Ascending aorta (tissue), 1 donor: Measurements from ENCODE around the gene PDE8B. TPM values are rescaled to one million over a fixed set of nuclear protein-coding genes. Genes with fewer than 3 reads are reported as not detected.

Experiments used
- total RNA-seq: library from RNA; depleted of rRNA; stranded (reverse); fragments of >200 nt; gene quantifications from one replicate; pipeline ENCODE4 v1.1.0, GENCODE V29; 2016

PDE8B gene
- total RNA-seq, 1 donor from 2014 or later, result 28.1 TPM

Other genes starting within 250 kb of the PDE8B start
- gene AGGF1, start 180.3 kb upstream of the PDE8B start, total RNA-seq, result 60.3 TPM
- gene ZBED3, start 123.4 kb upstream of the PDE8B start, total RNA-seq, result 0.64 TPM